Naive B cell (primary cell): Measurements from ENCODE around the gene HBS1L. TPM values are rescaled to one million over a fixed set of nuclear protein-coding genes. Genes with fewer than 3 reads are reported as not detected.

Source experiments
- ATAC-seq, 2 donors: fragments of 150-1000 bp; cut with Tn5 transposase; 2 replicates each; pipeline ENCODE4 v1.10.0; 2021; ENCODE audit warnings: low read depth in 2 of 2, mild to moderate bottlenecking in 2 of 2, moderate library complexity in 2 of 2
- DNase-seq: peaks from one replicate; pipeline ENCODE4 v3.0.0; 2022
- H3K27ac Mint-ChIP-seq, 6 donors: one replicate each; pipeline ENCODE4 v1.8.0; 2020 to 2022; ENCODE audit warnings: mild to moderate bottlenecking in 6 of 6, mixed read lengths in 6 of 6, moderate library complexity in 5 of 6, inconsistent platforms in 2 of 6
- H3K27me3 Mint-ChIP-seq, 3 donors: one replicate each; pipeline ENCODE4 v1.8.0; 2021 to 2022; ENCODE audit warnings: mixed read lengths in 3 of 3, mild to moderate bottlenecking in 1 of 3
- H3K36me3 Mint-ChIP-seq, 2 donors: one replicate each; pipeline ENCODE4 v1.8.0; 2020 to 2022; ENCODE audit warnings: mixed read lengths in 2 of 2, inconsistent platforms in 1 of 2, mild to moderate bottlenecking in 1 of 2
- H3K4me1 Mint-ChIP-seq, 3 donors: one replicate each; pipeline ENCODE4 v1.8.0; 2020 to 2022; ENCODE audit warnings: mixed read lengths in 3 of 3, inconsistent platforms in 1 of 3, mild to moderate bottlenecking in 1 of 3, moderate library complexity in 1 of 3
- H3K4me3 Mint-ChIP-seq, 8 donors: one replicate each; pipeline ENCODE4 v1.8.0; 2020 to 2022; ENCODE audit warnings: mild to moderate bottlenecking in 8 of 8, mixed read lengths in 8 of 8, moderate library complexity in 8 of 8, inconsistent platforms in 2 of 8
- H3K9me3 Mint-ChIP-seq, 7 donors: one replicate each; pipeline ENCODE4 v1.8.0; 2020 to 2022; ENCODE audit warnings: mixed read lengths in 7 of 7, mild to moderate bottlenecking in 5 of 7, inconsistent platforms in 2 of 7, moderate library complexity in 1 of 7
- polyA plus RNA-seq, 6 donors: library from polyadenylated mRNA; unstranded; fragments of 300-500 nt; fragmentation: Illumina TruSeq; gene quantifications; one replicate each; pipeline ENCODE4 v1.2.3, GENCODE V29; 2021; ENCODE audit warnings: low read depth in 6 of 6

Gene HBS1L
- polyA plus RNA-seq, 6 donors from 2014 or later, result 28.1 to 57.2 (median 47.6) TPM

DNA sequence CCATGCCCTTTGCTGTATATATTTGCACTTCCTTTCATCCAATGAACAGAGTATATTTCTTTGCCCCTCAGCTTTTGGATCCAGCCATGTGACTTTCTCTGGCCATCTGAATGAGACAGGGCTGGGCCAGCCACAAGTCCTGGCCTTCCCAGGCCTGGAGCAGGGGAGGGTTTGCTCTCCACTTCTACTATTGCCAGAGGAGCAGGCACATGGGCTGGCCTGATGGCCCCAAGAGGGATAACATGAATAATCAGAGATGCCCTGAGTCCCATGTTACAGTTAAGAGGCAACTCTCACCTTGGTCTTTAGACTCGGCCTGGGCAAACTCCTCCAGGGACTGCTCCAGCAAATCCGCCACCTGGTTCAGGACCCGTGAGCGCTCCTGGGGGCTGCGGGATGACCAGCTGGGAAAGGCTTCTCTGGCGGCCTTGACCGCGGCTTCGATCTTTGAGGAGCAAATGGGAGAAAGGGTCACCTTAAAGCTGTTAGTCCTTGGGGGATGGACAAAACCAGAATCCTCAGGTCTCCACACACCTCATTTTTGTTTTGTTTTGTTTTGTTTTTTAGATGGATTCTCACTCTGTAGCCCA, 111.0 kb downstream of the HBS1L start:
- DNase-seq, result no peak
- Mint-ChIP-seq H3K9me3 (peaks cover 0 to 12% (median 0%) of the 10 kb centered on the region in 7 donors), H3K27ac (no peak overlapping the region)

DNA sequence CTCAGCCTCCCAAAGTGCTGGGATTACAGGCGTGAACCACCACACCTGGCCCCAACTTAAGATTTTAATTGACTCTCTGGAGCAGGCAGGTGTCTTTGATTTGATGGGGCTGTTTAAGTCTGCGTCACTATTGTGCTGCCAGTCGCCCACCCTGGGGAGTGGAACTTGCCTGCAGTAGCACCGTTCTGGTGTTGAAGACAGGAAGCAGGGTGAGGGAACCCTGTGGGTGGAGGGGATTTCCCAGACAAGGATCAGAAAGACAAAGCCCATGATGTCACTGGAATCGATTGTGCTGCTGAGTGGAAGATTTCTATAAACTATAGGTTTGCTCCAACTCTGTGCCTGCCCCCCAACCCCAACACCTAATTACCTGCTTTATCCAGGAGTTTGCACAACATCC, 115.7 kb downstream of the HBS1L start:
- no peaks in the 10 kb centered on the region for H3K27me3 Mint-ChIP-seq
- peak; percentile 73 to 96 for ATAC-seq
- peaks cover 0 to 11% (median 0%) of the 10 kb centered on the region in 3 donors for H3K4me1 Mint-ChIP-seq
- peak; percentile 9 for DNase-seq
- no peaks in the 10 kb centered on the region for H3K36me3 Mint-ChIP-seq
- H3K9me3 Mint-ChIP-seq, result peaks cover 0 to 2% (median 0%) of the 10 kb centered on the region in 7 donors
- no peak overlapping the region for H3K27ac Mint-ChIP-seq
- no peak overlapping the region for H3K4me3 Mint-ChIP-seq

More for the DNA sequence above, 111.0 kb downstream of the HBS1L start:
- Mint-ChIP-seq H3K4me3 (no peak overlapping the region), H3K4me1 (peaks cover 0 to 8% (median 0%) of the 10 kb centered on the region in 3 donors), H3K36me3 (no peaks in the 10 kb centered on the region), H3K27me3 (no peaks in the 10 kb centered on the region)
- ATAC-seq, result no peak

DNA sequence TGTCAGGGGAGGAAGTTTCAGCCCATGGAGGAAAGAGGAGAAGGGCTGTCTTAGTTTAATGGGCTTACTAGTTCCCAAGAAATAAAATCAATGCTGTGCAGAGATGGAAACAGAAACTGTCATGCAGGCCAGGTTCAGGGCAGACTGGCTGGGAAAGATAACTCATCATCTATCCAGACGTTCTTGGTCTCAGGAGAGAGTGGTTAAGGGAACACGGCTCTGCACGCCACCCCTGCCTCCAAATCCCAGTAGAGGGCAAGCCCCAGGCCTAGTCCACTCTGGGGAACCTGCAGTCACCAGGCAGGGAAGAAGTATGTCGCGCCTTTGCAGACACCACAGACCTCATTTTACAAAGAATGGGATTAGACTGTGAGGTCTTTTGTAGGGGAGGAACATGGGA, 117.2 kb downstream of the HBS1L start:
- Mint-ChIP-seq H3K27me3 (no peaks in the 10 kb centered on the region), H3K27ac (no peak overlapping the region), H3K36me3 (no peaks in the 10 kb centered on the region), H3K4me3 (no peak overlapping the region), H3K4me1 (peaks cover 0 to 11% (median 0%) of the 10 kb centered on the region in 3 donors), H3K9me3 (peaks cover 0 to 2% (median 0%) of the 10 kb centered on the region in 7 donors)
- DNase-seq (no peak), ATAC-seq (no peak)

DNA sequence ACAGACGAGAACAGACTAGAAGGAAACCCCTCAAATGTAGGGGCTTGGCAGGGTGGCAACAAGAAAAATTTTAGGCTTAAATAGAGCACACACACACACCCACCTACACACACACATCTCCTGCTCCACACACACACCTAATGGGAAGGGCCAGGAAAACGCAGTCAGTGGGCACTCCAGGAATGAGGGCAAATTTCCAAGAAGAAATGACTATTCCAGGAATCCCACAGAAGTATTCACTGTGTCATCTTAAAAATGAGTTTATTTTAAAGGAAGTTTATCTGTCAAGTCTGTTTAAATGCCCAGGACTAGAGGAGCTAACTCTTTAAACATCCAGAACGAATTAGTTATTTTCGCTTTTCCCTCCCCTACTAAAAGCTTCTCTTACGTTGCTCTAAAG, 117.7 kb downstream of the HBS1L start:
- Mint-ChIP-seq H3K27me3 (no peaks in the 10 kb centered on the region), H3K4me1 (peaks cover 0 to 11% (median 0%) of the 10 kb centered on the region in 3 donors), H3K9me3 (peaks cover 0 to 2% (median 0%) of the 10 kb centered on the region in 7 donors), H3K27ac (no peak overlapping the region), H3K4me3 (no peak overlapping the region), H3K36me3 (no peaks in the 10 kb centered on the region)
- no peak for DNase-seq
- no peak for ATAC-seq

DNA sequence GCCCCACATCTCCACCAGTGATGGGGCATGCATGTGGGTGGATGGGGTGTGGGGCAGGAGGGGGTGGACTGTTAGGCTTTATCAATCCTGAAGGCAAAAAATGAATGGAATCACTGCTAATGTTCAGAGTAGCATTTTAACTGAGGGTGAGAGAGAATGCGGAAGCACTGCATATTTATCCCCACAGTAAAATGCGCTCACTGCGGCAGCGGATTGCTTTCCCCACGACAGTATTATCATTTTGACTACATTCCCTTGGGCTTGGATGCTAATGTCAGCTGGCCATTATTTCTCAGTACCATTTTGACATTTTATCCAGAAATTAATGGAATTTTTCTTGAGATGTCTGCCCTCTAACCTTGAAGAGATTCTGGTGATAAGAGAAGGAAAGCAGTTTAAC, 118.1 kb downstream of the HBS1L start:
- H3K27ac Mint-ChIP-seq, result no peak overlapping the region
- no peaks in the 10 kb centered on the region for H3K36me3 Mint-ChIP-seq
- peaks cover 0 to 11% (median 0%) of the 10 kb centered on the region in 3 donors for H3K4me1 Mint-ChIP-seq
- DNase-seq, result no peak
- H3K4me3 Mint-ChIP-seq, result no peak overlapping the region
- peaks cover 0 to 2% (median 0%) of the 10 kb centered on the region in 7 donors for H3K9me3 Mint-ChIP-seq
- ATAC-seq, result no peak
- H3K27me3 Mint-ChIP-seq, result no peaks in the 10 kb centered on the region

DNA sequence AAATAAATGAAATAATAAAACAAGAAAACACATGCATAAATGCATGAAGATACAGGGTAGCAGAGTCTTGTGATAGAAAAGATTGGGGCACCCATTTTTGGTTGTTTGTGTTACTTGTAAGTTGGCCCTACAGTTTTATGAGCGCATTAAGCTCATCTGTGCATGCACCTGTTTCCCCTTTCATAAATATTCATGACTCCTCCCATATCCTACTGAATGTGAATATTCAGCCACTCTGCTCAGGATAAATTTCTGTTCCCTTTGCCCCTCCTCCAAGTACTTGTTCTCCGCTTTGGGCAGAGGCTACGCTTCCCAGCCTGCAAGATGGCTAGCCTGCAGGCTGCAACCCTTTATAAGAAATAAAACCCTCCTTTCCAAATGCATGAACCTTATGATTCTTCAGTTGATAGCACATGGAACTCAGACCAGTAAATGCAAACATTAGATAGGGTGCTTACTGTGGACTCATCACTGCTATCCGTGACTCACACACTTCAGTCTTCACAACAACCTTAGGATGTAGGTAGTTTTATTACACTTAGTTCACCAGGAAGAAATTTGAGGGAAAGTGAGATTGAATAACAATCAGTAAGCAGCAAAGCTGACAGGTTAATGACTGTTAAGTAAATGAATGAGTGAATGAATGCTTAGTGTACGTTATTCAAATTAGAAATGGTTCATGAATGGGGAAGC, 119.7 kb downstream of the HBS1L start:
- Mint-ChIP-seq H3K4me1 (peaks cover 0 to 11% (median 0%) of the 10 kb centered on the region in 3 donors), H3K36me3 (no peaks in the 10 kb centered on the region), H3K4me3 (no peak overlapping the region), H3K27me3 (no peaks in the 10 kb centered on the region), H3K9me3 (peaks cover 0 to 2% (median 0%) of the 10 kb centered on the region in 7 donors), H3K27ac (peak overlapping the region in 1 of 6 donors; percentile 8)
- ATAC-seq (no peak), DNase-seq (no peak)

DNA sequence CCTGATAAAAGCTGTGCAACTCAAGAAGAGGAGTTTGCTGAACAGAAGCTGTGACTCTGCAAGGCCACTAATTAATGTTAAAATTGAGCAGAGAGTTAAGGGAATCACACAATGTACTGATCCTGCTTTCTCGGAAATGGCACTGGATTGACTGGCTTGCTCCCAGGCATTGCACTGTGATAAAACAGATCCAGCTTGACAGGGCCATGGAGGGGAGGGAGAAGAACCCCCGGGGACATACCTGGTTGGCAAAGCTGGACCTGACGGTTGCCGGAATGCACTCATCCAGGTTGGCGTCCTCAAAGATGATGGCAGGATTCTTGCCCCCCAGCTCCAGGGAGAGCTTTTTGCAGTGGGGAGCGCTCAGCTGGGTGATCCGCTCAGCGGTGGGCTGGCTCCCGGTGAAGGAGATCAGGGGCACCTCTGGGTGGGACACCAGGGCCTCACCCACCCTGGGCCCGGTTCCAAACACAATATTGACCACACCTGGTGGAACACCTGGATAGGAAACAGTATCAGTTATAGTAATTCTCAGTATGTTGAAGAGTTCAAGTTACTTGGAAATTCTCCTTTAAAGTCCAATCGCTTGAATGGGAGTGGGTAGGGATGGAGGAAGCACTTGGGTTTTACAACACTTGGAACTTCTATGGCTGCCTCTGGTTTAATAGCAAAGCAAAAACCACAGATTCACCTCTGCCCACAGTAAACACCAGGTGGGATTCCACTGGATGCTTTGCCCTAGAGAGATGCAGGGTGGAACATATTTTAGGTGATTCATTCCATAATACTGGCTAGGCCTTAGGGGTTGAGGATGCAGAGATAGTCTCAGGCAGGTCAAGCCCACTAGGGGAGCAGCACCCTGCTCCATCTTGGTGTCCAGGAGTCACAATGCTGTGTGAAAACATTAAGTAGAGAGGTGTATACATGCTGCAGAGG, 121.8 kb downstream of the HBS1L start:
- H3K4me1 Mint-ChIP-seq, result no peaks in the 10 kb centered on the region
- no peak for ATAC-seq
- no peaks in the 10 kb centered on the region for H3K9me3 Mint-ChIP-seq

DNA sequence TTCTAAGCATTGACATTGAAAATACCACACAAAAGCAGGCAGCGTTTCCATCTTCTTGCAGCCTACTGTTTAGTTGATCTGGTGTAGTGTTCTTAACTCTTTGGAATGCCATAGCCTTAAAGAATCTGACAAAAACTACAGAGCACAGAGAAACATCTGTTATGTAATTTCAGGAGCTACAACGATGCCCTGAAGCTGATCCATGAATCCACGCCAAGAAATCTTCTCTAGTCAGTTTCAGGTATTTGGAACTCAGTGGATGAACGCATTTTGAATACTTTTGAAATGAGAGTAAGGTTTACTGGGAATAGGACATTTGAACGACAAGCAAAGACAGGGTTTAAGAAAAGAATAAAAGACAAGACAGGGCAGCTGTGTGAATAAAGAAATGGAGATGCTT, 122.5 kb downstream of the HBS1L start:
- DNase-seq (no peak), ATAC-seq (no peak)
- Mint-ChIP-seq H3K9me3 (no peaks in the 10 kb centered on the region), H3K27me3 (no peaks in the 10 kb centered on the region), H3K4me3 (no peak overlapping the region), H3K36me3 (no peaks in the 10 kb centered on the region), H3K27ac (no peak overlapping the region), H3K4me1 (no peaks in the 10 kb centered on the region)

More for the DNA sequence above, 121.8 kb downstream of the HBS1L start:
- Mint-ChIP-seq H3K27me3 (no peaks in the 10 kb centered on the region), H3K27ac (no peak overlapping the region), H3K4me3 (no peak overlapping the region), H3K36me3 (no peaks in the 10 kb centered on the region)
- DNase-seq, result no peak

DNA sequence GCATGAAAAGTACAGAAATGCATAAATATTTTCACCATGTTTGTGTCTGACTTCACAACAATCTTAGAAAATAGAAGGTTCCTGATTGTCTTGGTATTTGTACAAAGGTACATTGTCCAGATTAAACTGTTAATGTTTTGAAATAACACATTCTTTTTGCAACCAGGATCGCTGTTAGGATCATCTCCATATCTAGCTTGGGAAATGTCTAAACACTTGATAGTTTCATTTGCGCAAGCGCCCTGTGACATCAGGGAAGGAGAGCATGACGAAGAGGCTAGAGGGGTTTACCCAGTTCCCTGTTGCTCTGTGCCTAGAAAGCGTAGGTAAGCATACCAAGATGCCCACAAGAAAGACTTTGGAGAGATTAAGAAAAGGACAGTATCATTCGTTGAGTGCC, 124.2 kb downstream of the HBS1L start:
- Mint-ChIP-seq H3K27me3 (no peaks in the 10 kb centered on the region), H3K27ac (no peak overlapping the region), H3K4me3 (no peak overlapping the region), H3K36me3 (no peaks in the 10 kb centered on the region), H3K4me1 (no peaks in the 10 kb centered on the region), H3K9me3 (no peaks in the 10 kb centered on the region)
- ATAC-seq (no peak), DNase-seq (no peak)

DNA sequence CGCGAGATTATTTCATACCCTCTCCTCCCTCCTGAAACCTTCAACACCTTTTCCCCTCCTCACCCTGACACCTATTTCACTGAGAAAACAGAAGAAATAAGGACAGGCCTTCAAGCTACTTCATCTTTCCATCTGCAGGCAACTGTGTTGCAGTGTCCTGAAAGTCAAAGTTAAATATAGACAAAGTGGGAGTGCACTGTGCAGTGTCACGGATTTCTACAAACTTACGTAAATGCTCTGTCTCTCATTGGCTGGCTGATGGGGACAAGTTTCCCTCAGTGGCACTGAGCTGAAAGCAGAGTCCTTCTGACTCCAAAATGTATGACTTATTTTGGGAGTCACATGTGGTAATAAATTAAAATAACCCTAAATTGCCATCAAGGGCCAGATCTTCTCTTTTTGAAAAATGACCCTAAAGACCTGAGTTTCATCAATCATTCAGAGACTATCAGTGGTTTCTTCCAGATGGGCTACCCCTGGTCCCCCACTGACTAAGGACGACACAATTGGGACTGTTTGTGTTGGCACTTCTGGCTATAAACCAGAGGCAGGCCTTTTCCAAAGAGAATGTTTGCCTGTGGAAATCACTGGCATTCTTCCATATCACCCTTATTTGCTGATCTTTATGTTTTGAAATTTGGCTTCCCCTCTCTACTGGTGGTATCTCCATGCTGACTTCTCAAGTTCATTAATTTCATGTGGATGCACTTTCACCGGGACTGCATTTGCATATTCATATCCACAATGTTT, 126.3 kb downstream of the HBS1L start:
- H3K9me3 Mint-ChIP-seq, result no peaks in the 10 kb centered on the region
- H3K27me3 Mint-ChIP-seq, result no peaks in the 10 kb centered on the region
- no peak for ATAC-seq
- H3K4me1 Mint-ChIP-seq, result no peaks in the 10 kb centered on the region
- H3K36me3 Mint-ChIP-seq, result no peaks in the 10 kb centered on the region
- no peak overlapping the region for H3K4me3 Mint-ChIP-seq
- H3K27ac Mint-ChIP-seq, result no peak overlapping the region
- no peak for DNase-seq

DNA sequence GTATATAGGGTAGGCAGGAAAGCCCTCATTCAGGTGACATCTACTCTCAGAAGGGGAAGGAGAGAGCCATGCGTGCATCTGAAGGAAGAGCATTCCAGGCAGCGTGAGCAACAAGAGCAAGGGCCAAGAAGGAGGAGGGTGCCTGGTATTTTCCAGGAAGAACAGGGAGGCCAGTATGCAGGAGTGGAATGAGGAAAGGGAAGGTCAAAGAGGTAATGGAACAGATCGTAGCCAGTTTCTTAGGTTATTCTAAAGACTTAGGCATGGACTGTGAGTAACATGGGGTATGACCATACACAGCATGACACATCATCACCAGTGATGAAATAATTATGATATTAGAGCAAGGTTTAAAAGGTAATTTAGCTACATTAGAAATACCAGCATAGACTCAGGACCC, 128.8 kb downstream of the HBS1L start:
- Mint-ChIP-seq H3K4me1 (no peaks in the 10 kb centered on the region), H3K27ac (no peak overlapping the region), H3K27me3 (no peaks in the 10 kb centered on the region), H3K9me3 (no peaks in the 10 kb centered on the region), H3K36me3 (no peaks in the 10 kb centered on the region), H3K4me3 (no peak overlapping the region)
- DNase-seq (no peak), ATAC-seq (no peak)

DNA sequence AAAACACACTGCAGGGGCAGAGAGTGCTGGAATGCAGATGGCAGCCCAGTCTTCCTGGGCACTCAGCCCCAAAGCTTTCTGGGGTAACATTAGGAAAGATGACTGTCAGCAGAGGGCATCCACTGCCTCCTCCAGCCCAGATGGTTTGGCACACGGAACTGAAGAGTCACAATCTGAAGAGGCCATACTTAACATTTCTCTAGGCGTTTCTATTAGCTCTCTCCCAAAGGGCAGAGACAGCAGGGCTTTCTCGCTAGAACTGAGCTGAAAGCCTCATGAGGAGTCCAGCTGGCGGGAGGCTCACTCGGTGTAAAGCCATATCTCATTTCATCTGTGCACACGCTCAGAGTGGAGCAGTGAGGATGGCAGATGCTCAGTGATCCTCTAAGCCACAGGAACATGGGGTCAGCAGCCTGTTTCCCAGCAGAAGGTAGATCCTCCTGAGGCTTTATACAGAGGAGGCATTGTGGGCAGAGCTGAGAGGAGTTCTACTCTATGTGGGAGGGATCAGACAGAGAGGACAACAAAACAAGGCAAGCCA, 132.8 kb downstream of the HBS1L start:
- peaks cover 7 to 8% of the 10 kb centered on the region in 2 donors for H3K36me3 Mint-ChIP-seq
- no peak for DNase-seq
- peak overlapping the region in 1 of 6 donors; percentile 65 for H3K27ac Mint-ChIP-seq
- H3K4me3 Mint-ChIP-seq, result no peak overlapping the region
- no peaks in the 10 kb centered on the region for H3K4me1 Mint-ChIP-seq
- ATAC-seq, result no peak
- no peaks in the 10 kb centered on the region for H3K9me3 Mint-ChIP-seq
- H3K27me3 Mint-ChIP-seq, result peaks cover 0 to 5% (median 0%) of the 10 kb centered on the region in 3 donors

DNA sequence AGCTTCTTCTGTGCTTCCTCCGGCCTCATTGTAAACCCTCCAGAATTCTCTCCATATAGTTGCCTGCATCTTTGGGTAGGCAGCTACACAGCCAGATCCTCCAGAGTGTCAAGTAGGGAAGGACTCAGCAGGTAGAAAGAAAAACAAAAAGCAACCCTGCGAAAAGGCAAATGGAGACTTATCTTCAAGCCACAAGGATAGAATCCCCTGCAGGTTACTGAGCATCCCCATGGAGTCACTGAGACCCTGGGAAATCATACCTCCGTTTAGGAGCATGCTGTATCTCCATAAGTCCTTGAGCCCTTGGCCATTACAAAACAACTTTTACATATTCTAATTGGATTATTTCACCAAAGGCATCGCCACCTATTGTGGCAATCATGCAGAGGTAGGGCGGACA, 133.3 kb downstream of the HBS1L start:
- Mint-ChIP-seq H3K27ac (no peak overlapping the region), H3K4me3 (no peak overlapping the region), H3K36me3 (peaks cover 7 to 8% of the 10 kb centered on the region in 2 donors), H3K9me3 (no peaks in the 10 kb centered on the region), H3K27me3 (peaks cover 0 to 10% (median 0%) of the 10 kb centered on the region in 3 donors), H3K4me1 (no peaks in the 10 kb centered on the region)
- ATAC-seq (no peak), DNase-seq (no peak)
